Activated CD4-positive, CD25-positive, alpha-beta regulatory T cell treated with anti-CD3 and anti-CD28 coated beads, Interleukin-2, amount 50 U/mL, for 16 hours (primary cell): Measurements from ENCODE around the gene DGKB.
"Not testable (repeated sequence)": the region's sequence is repeated elsewhere in the genome, so short reads cannot be mapped to it uniquely, and the experiment has no call there.

ENCODE experiments used
- DNase-seq: peaks from one replicate; pipeline ENCODE4 v3.0.0-alpha.2; 2020; ENCODE audit warnings: low read depth, low spot score

Gene DGKB

DNA sequence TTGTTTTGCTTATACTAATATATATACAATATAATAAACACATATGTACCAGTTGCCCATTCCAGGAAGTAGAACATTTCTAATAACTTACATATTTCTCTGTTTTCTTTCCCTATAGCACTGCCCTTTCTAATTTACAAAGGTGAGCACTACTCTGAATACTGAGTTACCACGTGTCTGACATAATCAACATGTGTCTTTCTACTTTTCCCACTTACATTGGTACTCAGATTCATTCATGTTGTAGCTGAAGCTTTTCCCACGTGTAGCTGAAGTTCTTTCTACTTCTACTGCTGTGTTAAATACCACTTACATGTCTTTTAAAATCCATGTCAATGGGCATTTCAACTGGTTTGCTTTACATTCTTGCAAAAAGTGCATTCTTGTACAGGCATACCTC, 317.3 kb downstream of the DGKB start:
- no peak for DNase-seq

GRCh38 chr7:14583518-14583917, 319.0 kb downstream of the DGKB start:
- no peak for DNase-seq

- no peak for DNase-seq
Observed at GRCh38 chr7:14582010-14582409, 320.5 kb downstream of the DGKB start.

GRCh38 chr7:14579971-14580370, 322.6 kb downstream of the DGKB start:
- DNase-seq = no peak

- no peak for DNase-seq
Observed at GRCh38 chr7:14576578-14576977, 326.0 kb downstream of the DGKB start.

DNA sequence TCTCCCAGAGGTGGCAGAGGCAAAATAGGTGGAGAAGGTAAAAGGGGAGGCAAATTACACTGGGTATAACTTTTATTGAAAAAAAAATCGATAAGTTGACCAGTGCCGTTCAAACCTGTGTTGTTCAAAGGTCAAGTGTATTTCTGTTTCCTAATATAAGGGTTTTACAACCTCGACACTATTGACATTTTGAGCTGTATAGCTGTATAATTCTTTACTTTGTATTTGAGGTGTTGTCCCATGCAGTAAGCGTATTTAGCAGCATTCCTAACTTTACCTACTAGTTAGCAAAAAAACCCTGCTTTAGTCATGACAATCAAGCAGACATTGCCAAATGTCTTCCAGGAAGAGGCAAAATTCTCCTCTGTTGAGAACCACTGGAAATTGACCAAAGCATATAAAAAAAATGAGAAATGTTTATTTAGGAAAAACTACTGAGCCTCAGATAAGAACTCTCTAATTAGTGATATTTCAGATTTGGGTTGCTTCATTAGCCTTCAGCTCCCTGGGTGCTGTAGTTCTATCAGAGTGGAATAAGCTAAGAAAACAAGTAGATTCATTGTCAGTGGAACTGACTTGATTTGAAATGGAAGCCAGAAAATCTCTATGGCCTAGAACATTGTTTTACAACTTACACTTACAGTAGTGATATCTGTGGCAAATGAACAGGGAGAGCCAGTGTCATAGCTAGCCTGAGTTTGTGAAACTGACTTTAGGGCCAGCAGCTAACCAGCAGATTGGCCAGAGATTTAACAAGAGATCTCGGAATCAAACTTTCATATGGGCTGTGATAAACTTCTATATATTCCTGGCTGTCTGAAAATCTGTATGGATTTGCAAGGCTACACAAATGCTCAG, 331.6 kb downstream of the DGKB start:
- DNase-seq = no peak

DNA sequence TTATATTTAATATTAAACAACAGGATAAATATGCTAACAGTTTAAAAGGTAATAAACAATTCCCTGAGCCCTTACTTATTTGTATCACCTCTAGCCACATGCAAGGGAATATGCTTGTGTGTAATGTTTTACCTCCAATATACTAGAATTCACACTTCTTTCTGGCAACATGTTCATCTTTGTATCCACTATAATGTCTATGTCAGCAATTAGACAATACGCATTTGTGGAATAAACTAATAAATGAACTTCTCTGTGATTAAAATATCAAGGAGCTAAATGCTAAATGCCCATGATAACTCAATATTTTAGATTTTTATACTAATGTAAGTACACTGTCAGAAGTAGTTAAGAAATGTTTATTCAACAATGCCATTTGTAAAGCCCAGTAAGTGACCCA, 350.5 kb downstream of the DGKB start:
- DNase-seq = no peak

DNA sequence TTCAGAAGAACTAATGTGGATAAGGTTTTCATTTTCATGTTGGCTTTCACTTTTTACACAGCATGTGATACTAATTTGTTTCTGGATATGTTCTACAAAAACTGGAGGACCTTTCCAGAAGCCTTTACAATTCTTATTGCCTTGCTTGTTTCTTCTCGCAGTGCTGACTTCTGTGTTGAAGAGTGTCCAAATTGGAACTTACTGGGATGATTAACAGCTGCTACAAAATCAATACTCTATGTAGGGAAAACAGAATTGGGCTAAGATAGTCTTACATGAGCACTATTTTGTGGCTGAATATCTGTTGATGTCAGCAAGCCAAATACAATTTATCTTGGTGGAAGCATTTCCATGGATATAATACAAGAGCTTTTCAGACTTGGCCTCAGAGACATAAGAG, 351.2 kb downstream of the DGKB start:
- no peak for DNase-seq

- DNase-seq = no peak
Observed at GRCh38 chr7:14542624-14543023, 359.9 kb downstream of the DGKB start.

- DNase-seq = no peak
Observed at GRCh38 chr7:14521183-14521582, 381.4 kb downstream of the DGKB start.

DNA sequence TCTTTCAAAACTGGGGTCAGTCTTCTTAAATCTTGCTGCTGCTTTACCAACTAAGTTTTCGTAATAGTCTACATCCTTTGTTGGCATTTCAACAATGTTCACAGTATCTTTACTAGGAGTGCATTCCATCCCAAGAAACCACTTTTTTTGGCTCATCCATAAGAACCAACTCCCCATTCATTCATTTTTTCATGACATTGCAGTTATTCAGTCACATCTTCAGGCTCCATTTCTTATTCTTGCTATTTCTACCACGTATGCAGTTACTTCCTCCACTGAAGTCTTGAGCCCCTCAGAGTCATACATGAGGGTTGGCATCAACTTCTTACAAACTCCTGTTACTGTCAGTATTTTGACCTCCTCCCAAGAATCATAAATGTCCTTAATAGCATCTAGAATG, 392.3 kb downstream of the DGKB start:
- DNase-seq = no peak

DNA sequence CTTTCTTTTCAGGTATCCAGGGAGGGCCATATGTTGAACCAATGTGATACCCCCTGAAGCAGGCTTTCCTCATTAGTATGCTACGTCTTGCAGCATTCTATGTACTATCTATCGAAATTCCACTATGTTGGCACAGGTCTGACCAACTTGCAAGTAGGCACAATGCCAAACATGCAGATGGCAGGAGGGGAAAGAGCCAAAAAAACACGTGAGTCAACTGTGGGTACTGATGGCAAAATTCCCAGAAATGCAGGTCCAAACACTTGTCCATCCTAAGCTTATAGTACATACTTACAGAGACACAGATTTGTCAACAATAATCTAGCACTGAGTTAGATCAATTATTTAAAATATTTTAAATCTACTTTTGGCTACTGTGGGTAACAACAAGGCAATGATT, 394.9 kb downstream of the DGKB start:
- DNase-seq = no peak

DNA sequence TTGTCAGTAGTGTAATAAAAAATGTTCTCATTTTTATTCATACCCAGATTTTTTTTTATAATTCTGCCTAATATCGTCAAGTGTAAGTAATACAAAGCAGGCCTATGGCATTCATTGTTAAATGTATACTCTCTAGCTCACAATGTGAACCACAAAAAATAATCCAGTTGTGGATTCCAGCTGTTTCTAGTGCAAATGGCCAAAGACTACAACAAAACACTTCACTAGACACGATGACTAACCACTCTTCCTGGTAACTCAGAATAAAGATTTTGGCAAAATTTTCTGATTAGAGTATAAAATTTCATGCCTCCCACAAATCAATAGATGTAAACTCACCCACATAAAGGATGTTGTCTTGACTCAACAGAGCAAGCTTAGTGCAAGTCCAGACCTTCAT, 396.6 kb downstream of the DGKB start:
- no peak for DNase-seq

DNA sequence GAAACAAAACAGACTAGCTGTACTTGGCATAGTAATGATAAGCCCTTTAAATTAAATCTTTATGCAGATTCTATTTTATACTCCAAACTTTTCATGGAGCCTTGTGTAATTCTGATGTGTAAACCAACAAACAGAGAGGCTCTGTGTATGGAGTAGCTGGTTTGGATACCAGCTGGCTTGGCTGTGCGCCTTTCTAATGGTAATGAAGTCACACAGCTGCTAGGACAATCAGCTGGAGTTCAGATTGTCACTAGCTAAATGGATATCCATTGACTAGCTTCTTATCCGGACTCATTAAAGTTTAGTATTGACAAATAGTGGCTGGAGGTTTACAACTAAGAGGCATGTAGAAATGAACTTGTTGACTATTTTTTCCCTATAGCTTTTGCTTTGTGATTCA, 398.4 kb downstream of the DGKB start:
- no peak for DNase-seq

DNA sequence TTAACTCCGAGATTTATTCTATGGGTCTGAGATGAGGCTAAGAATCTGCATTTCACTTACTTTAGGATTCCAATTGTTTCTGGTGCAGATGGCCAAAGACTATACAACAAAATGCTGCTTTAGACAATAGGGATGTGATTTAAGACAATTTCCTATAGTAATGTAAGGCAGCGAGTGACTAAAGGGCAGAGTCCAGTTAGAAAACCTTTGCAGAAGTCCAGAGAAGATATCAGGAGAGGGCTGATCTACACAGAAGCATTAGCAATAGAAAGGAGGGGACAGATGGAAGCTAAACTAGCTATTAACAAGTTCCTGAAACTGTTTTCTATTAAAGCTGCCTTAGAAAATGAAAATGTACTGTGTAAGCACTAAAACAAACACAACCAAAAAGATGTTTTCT, 398.9 kb downstream of the DGKB start:
- no peak for DNase-seq

DNA sequence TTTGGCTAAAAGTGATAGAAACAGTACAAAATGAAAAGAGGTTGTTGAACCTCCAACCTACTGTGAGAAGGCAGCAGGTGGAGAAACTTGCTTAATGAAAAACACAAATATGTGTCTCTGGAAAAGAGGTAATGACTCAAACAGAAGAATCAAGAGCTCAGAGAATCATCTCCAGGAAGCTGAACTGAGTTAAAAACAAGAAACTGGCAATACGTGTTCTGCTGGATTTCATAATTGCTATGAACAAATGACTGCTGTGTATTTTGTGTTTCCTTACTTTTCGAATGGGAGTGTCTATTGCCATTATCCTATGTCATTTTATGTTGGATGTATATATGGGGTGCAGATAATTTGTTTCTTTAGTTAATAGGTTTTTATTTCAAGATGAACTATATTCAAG, 401.1 kb downstream of the DGKB start:
- DNase-seq = no peak

DNA sequence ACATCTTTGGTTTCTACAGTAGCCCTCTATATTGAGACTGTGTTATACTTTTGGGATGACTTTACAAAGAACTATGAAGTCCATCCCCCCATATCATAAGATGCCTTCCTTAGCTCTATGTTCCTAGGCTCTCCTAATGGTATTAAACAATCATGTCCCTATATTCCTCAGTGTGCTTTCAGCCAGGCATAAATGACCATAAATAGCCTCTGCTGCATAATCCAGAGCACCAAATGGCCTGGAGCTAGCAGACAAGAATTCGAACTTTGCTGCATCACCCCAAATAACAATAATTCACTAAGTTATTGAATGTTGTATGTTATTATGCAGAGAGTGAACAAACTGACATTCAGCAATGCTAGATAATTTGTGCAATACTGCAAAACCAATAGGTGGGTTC, 405.2 kb downstream of the DGKB start:
- DNase-seq = no peak

DNA sequence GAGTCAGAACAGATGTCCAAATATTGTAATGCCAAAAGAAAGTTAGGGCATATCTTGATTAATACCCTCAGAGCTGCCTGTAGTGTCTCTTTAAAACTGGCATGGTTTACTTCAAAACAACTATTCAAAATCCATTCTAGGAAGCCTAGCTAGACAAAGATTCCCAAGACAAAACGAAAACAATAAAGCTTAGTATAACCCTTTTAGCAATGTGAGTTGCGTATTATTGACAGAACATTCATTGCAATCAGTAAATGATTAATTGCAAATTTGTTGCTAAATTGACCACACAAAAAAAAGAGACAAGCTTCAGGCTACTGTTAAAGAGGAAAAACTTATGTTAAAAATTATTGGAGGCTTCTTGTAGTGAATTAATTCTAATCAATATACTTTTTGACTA, 406.9 kb downstream of the DGKB start:
- no peak for DNase-seq

GRCh38 chr7:14487701-14488395, 414.7 kb downstream of the DGKB start:
- no peak for DNase-seq

- no peak for DNase-seq
Observed at GRCh38 chr7:14483663-14484062, 418.9 kb downstream of the DGKB start.

- no peak for DNase-seq
Observed at GRCh38 chr7:14480281-14480680, 422.3 kb downstream of the DGKB start.

DNA sequence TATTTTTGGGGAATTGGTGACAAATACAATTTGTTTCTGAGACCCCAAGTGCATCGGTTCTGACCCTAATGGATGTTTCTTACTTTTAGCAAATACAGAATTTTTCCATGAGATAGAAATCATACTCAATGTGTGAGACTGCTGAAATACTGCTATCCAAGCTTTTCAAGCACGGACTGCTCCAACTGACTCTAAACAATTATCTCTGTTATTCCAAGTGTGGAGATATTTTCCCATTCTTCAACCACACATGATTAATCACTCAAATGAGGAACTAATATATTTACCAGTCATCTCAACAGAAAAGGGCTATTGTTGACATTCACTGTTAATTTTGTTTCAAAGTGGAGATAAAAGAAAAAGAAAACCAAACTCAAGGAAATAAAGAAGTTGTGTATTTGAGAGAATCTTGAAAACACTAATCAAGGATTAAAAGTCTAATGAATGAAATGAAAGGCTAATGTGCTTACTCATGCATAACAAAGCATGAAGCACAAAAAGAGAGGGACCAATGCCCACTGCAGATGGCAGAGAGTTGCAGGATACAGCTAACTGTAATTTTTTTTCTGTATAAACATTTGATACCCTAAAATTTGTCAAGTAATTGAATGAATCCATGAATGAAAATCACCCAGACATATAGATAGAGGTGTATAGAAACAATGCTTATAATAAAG, 423.6 kb downstream of the DGKB start:
- DNase-seq = no peak

- DNase-seq = not testable (repeated sequence)
Observed at GRCh38 chr7:14461716-14462115, 440.8 kb downstream of the DGKB start.
